Nephron (organoid): Measurements from ENCODE around the gene PYY.
"Not testable (repeated sequence)": the region's sequence is repeated elsewhere in the genome, so short reads cannot be mapped to it uniquely, and the experiment has no call there.

Experiments used
- H3K27ac Mint-ChIP-seq, 3 experiments: 2 replicates each; pipeline ENCODE4 v1.8.0; 2020; ENCODE audit warnings: mixed read lengths in 3 of 3, mild to moderate bottlenecking in 2 of 3, moderate library complexity in 1 of 3
- H3K27me3 Mint-ChIP-seq: 2 replicates; pipeline ENCODE4 v1.8.0; 2021; ENCODE audit warnings: low read depth, mild to moderate bottlenecking, moderate library complexity, mixed read lengths
- H3K36me3 Mint-ChIP-seq: 2 replicates; pipeline ENCODE4 v1.8.0; 2020; ENCODE audit warnings: low read depth, mixed read lengths
- H3K4me1 Mint-ChIP-seq: 2 replicates; pipeline ENCODE4 v1.8.0; 2020; ENCODE audit warnings: mixed read lengths
- H3K4me3 Mint-ChIP-seq, 3 experiments: 2 replicates each; pipeline ENCODE4 v1.8.0; 2020; ENCODE audit warnings: mild to moderate bottlenecking in 3 of 3, mixed read lengths in 3 of 3, moderate library complexity in 2 of 3
- H3K9me3 Mint-ChIP-seq: 2 replicates; pipeline ENCODE4 v1.8.0; 2020; ENCODE audit warnings: mixed read lengths
- CTCF ChIP-seq, 3 experiments: fragments of 200-600 bp; sonication (generic); IDR thresholded peaks; one replicate each; pipeline ENCODE4 v1.5.0; 2021; ENCODE audit warnings: antibody characterized with exemption in 3 of 3; ENCODE audit not compliant: unreplicated experiment in 3 of 3

PYY gene

DNA sequence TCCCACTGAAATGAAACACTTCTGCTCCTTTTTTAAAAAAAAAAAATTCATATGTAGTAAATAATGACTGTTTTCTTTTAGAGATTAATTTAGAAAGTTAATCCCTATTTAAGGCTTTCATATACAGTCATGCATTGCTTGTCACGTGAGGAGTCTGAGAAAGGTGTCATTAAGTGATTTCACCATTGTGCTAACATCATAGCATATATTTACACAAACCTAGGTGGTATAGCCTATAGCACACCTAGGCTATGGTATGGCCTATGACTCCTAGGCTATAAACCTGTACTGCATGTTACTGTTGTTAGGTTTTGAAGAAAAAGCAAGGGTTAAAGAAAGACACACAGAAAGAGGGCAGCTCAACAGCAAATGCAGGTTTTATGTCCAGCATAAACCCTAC, 25.1 kb downstream of the PYY start:
- H3K27me3 Mint-ChIP-seq: peaks cover 16% of the 10 kb centered on the region
- H3K36me3 Mint-ChIP-seq: no peaks in the 10 kb centered on the region
- no peak for TF ChIP-seq CTCF (IDR thresholded peaks at IDR 0.05; ENCODE audit: unreplicated experiment in 3 of 3)
- H3K4me1 Mint-ChIP-seq: peaks cover 16% of the 10 kb centered on the region
- no peak overlapping the region for H3K4me3 Mint-ChIP-seq
- no peak overlapping the region for H3K27ac Mint-ChIP-seq
- H3K9me3 Mint-ChIP-seq: no peaks in the 10 kb centered on the region

DNA sequence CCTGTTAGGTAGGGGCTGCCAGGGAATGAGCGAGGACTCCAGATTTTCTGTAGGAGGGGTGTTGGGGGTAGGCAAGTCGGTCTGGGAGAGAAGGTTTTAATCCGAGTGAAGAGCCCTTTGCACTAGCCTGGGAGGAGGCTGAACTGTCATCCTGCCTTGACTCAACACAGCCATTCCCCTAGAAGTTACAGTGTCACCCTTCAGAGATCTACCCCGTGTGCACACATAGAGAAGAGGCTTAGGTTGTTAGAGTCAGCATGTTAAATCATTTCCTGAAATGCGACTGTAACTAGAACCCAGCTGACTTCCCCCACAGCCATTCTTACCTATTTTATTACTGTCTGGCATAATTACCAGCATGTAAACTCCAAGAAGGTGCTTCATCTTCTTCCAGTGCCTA, 25.8 kb downstream of the PYY start:
- Mint-ChIP-seq H3K27me3 (peaks cover 19% of the 10 kb centered on the region), H3K4me1 (peaks cover 16% of the 10 kb centered on the region), H3K27ac (peak overlapping the region; percentile 22 to 76 (median 43)), H3K4me3 (peak overlapping the region in 2 of 3 experiments; percentile 7 to 9)
- H3K9me3 Mint-ChIP-seq, H3K36me3 Mint-ChIP-seq: not testable (repeated sequence)

GRCh38 chr17:43927060-43927864, 26.5 kb downstream of the PYY start:
- peaks cover 16% of the 10 kb centered on the region for H3K4me1 Mint-ChIP-seq
- peak overlapping the region; percentile 9 to 43 (median 22) for H3K27ac Mint-ChIP-seq
- no peaks in the 10 kb centered on the region for H3K36me3 Mint-ChIP-seq
- no peak for TF ChIP-seq CTCF (IDR thresholded peaks at IDR 0.05; ENCODE audit: unreplicated experiment in 3 of 3)
- H3K4me3 Mint-ChIP-seq: peak overlapping the region in 2 of 3 experiments; percentile 54 to 72
- peaks cover 19% of the 10 kb centered on the region for H3K27me3 Mint-ChIP-seq
- no peaks in the 10 kb centered on the region for H3K9me3 Mint-ChIP-seq

DNA sequence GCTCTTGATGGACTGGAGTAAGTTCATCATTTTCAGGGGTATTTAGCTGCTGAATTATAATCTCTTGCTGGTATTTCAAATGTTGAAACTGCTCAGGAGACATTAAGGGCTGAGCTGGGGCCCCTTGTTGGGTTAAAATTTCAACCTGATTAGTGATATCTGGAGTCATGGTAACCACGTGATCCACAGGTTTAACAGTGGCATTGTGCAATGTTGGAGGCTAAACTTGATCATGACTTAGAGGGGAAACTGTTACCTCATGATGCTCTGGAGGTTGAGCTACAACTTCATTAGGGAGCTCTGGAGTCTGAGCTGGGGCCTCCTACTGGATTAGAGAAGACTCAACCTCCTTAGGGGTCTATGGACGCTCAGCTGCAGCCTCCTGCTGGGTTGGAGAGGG, 29.2 kb downstream of the PYY start:
- TF ChIP-seq CTCF (IDR thresholded peaks at IDR 0.05; ENCODE audit: unreplicated experiment in 3 of 3): no peak
- H3K9me3 Mint-ChIP-seq: no peaks in the 10 kb centered on the region
- H3K27me3 Mint-ChIP-seq: peaks cover 19% of the 10 kb centered on the region
- H3K4me3 Mint-ChIP-seq: no peak overlapping the region
- no peaks in the 10 kb centered on the region for H3K36me3 Mint-ChIP-seq
- no peak overlapping the region for H3K27ac Mint-ChIP-seq
- H3K4me1 Mint-ChIP-seq: peaks cover 12% of the 10 kb centered on the region

DNA sequence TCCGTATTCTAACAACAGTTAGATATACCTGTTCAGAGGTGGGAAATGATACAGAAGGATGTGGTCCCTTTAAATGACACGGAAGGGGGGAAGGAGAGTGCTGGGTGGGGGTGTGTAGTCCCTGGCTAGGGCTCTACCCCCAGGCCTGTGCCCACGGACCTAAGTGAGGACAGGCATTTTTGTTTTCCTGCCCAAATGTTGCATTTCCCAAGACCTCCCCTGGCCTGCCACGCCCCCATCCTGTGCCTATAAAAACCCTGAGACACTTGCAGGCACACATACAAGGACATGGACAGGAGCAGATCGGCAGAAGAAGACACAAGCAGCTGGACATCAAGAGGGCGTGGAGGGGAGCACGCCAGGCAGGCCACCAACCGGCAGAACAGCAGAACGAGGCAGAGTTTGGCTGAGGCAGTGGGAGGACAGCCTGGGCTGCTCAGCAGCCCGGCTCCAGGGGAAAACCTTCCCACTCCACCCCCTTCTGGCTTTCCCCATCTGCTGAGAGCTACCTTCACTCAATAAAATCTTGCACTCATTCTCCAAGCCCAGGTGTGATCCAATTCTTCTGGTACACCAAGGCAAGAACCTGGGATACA, 33.1 kb downstream of the PYY start:
- Mint-ChIP-seq H3K4me1 (no peaks in the 10 kb centered on the region), H3K27ac (peak overlapping the region in 1 of 3 experiments; percentile 29), H3K36me3 (no peaks in the 10 kb centered on the region), H3K4me3 (no peak overlapping the region), H3K9me3 (no peaks in the 10 kb centered on the region), H3K27me3 (peaks cover 20% of the 10 kb centered on the region)
- TF ChIP-seq CTCF (IDR thresholded peaks at IDR 0.05; ENCODE audit: unreplicated experiment in 3 of 3): no peak

DNA sequence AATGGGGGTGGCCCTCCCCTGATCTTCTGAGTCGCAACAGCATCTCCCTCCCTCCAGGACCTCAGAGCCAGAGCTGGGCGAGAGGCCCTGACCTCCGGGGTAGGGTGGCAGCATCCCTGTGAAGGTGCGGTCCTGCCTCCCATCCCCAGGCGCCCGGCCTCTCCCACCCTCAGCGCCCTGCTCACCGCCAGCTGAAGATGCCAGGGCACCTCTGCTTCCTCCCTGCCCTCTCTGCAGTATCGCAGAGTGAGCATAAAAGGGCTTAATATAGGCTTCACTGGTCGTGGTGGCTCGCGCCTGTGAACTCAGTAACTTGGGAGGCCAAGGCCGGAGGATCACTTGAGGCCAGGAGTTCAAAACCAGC, 35.7 kb downstream of the PYY start:
- Mint-ChIP-seq H3K4me3 (no peak overlapping the region), H3K4me1 (no peaks in the 10 kb centered on the region), H3K27ac (no peak overlapping the region), H3K36me3 (no peaks in the 10 kb centered on the region), H3K9me3 (no peaks in the 10 kb centered on the region), H3K27me3 (peaks cover 17% of the 10 kb centered on the region)
- TF ChIP-seq CTCF (IDR thresholded peaks at IDR 0.05; ENCODE audit: unreplicated experiment in 3 of 3): no peak
